ENCODE measurements around the gene NAGPA.
"Not testable (repeated sequence)": the region's sequence is repeated elsewhere in the genome, so short reads cannot be mapped to it uniquely, and the experiment has no call there.

Gene NAGPA

DNA sequence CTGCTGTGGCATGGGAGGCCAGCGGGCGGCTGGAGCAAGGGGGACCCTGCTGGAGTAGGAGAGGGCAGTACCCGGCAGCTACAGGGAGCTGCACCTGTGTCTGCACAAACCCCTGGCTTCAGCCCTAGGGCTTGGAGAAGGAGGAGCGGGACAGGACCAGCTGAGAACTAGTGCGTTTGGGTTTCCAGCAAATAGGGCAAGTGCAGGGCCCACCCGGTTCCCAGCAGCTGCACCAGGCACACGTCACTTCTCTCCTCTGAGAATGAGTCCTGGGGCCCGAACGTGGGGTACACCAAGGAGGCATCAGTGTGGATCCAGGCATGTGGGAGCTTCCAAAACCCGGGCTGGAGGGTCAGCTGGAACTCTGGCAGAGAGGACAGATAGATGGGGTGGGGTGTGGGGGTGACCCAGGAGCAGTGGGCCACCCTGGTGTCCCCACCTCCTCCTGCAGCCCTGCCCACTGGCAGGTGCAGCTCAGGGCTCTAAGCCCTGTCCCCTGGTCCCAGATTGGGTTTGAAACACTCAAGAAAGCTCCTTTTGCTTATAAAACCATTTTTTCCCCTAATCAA is 26.4 kb upstream of the NAGPA start:
- no peak for DNase-seq

DNA sequence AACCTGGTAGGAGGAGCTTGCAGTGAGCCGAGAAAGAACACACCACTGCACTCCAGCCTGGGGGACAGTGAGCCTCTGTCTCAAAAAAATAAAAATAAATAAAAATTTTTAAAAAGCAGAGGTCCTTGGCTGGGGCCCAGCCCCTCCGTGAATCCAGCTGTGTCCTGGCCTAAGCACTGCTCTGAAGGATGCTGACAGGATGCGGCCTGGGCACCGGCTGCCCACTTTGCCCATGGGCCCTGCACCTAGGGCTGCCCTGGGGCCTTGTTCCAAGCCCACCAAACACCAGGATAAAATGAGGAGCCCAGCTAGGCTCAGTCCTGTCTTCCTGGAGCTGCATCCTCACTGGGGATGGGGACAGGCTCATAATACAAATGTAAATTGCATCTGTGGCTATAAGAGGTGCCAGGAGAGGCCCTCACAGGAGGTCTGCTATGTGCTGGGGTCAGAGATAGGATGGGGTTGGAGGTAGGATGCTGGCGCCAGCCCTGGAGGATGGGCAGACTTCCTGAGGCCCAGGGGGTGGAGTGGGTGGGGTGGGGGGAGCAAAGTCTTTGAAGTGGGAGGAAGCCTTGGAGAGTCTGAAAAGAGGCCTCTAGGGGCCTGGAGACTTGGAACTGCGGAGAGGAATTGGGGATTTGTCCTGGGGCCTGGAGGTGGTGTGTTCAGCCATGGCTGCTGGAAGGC is 25.8 kb upstream of the NAGPA start:
- DNase-seq = no peak

GRCh38 chr16:5058476-5058875 is 24.7 kb upstream of the NAGPA start:
- no peak for DNase-seq

GRCh38 chr16:5056352-5056751 is 22.6 kb upstream of the NAGPA start:
- DNase-seq = peak; percentile 74

DNA sequence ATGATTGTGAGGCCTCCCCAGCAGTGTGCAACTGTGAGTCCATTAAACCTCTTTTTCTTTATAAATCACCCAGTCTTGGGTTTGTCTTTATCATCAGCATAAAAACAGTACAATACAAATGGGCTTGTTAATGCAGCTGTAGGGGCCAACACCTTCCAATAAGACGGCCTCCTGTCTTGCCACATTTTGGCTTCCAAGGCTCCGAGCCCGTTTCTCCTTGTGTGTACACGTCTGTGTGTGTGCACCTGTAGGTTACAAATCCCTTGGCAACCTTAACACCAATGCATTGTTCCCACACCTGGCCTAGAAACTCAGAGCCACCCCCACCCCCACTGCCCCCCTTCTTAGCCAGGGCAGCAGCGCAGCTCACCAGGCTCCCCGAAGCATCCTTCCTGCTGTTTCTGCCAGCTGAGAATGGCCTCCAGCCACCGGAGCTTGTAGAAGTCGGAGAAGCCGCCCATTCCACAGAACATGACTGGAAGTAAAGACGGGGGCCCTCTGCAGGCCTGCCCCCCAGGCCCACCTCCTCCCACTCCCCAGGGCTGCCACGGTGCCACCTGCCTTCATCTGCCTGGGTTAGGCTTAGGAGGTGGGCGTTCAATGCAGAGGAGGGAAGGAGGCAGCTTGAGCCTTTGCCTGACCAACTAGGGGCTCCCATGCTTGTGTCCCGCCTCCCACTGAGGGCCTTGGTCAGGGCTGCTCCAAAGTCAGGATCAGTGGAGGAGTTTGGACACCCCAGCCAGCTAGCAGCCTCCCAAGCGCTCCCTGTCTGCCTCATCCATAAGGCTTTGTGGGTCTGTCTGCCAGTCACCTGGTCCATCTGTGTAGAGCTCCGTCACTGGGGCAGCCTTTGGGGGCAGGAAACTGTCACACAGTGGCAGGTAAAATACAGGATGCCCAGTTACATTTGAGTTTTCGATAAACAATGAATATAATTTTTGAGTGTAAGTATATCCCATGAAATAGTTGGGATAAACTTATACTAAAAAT is 21.4 kb upstream of the NAGPA start:
- no peak for DNase-seq

DNA sequence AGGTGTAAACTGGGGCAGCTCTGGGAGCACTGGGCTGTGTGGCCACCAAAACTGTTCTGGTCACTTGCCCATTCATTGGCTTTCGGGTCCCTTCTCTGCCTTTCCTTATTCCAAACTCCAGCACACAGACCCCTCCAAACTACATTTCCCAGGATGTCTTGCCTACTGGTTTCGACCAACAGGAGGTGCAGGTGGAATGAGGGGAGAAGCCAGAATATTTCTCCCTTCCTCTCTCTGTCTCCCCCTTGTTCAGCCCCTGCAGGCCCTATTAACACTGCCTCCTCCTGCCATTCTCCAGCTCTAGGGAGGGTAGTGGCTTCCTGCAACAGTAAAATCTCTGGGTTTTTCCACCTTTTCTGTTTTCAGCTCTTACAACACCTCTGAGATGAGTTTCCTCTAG is 13.2 kb upstream of the NAGPA start:
- DNase-seq = no peak

DNA sequence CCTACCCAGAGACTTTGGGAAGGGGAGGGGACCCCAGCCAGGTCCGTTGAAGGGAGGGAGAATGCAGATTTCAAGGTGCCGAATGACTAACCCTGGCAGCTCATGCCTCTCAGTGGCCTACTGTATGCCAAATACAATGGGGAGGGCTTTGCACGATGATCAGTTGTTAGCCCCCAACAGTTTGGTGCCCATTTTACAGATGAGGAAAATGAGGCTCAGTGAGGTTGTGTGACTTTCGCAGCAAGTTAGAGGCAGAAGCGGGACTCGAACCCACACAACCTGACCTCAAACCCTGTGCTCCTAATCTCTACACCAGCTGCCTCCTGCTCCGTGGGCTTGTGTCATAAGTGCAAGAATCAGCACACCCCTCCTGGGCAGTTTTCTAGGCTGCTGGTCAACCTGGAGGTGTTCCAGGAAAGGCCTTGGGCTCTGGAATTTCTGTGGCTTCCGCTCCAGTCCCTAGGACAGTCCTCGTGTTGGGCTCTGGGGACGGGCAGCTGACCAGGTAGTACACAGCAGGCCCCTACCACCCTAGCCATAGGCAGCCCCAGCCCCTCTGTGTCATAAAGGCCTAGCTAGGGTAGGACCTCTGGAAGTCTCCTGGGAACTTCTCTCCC is 11.9 kb upstream of the NAGPA start:
- no peak for DNase-seq

- not testable (repeated sequence) for DNase-seq
Measured at GRCh38 chr16:5044581-5044980, 10.8 kb upstream of the NAGPA start.

- DNase-seq = no peak
Measured at GRCh38 chr16:5044011-5044540, 10.3 kb upstream of the NAGPA start.

- no peak for DNase-seq
Measured at GRCh38 chr16:5042574-5043171, 8.9 kb upstream of the NAGPA start.

- no peak for DNase-seq
Measured at GRCh38 chr16:5041600-5042133, 7.9 kb upstream of the NAGPA start.

DNA sequence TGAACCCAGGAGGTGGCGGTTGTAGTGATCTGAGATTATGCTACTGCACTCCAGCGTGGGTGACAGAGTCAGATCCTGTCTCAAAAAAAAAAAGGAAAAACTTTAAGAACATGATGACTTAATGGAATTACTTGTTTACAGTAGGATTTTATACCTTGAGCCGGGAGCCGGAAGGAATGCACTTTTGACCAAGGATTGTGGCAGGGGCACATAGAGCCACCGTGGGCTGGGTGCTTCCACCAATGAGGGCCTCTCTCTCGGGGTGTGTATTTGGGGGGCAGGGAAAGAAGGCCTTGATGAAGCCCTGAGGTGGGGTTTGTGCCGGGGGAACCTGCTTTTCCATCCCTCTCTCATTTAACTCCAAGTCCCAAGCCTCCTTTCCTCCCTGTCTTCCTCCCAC is 6.7 kb upstream of the NAGPA start:
- no peak for DNase-seq

GRCh38 chr16:5036228-5037156 is 2.8 kb upstream of the NAGPA start:
- DNase-seq = no peak

GRCh38 chr16:5035909-5036227 is 2.1 kb upstream of the NAGPA start:
- no peak for DNase-seq

DNA sequence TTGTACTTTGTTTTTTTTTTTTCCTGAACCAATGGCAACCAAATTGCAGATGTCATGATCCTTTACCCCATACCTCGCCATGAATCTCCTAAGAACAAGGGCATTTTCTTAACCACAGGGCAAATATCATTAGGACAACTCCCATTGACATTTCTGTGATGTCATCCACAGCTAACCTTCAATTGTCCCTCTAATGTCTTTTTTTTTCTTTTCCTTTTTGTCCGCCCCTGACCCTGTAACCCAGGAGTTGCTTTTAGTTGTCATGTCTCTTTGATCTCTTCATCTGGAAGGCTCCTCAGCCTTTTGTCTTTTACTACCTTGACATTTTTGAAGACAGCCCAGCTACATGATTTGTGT is 410 bp upstream of the NAGPA start:
- DNase-seq = no peak

DNA sequence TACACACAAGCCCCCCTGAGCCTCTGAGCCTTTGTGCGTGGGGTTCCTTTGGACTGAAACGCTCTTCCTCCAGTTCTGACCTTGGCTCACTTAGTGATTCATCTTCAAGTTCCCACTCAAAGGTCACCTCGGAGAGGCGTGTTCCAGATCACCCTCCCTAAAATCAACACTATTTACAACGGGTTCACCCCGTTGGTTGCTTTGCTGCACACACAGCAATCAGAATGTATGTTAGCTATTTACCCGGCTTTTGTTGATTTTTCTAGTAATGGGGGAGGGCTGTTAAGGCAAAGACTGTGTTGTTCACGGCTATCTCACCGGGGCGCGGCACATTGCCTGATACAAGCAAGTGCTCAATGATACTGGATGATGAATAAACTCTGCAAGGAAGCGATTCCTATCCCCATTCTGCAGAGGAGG is 977 bp downstream of the NAGPA start:
- no peak for DNase-seq

DNA sequence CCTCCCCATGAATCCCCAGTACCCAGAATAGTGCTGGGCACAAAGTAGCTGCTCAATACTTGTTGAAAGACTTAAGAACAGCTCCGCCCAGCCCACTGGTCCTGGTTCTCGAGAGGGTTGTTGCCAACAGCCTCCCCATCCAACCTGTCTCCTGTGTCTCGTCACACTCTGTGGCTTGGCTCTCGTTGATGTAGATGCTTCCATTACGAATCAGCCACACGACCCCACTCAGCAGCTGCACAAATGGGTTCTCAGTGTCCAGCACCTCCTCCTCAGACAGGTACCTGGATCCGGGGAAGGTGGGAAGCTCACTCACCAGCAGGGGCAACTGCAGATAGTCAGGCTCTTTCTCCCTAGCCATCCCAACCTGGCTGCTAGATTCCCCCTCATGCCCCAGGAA is 2.1 kb downstream of the NAGPA start:
- no peak for DNase-seq

- no peak for DNase-seq
Measured at GRCh38 chr16:5030251-5030870, 3.4 kb downstream of the NAGPA start.

- DNase-seq = no peak
Measured at GRCh38 chr16:5028950-5029475, 4.7 kb downstream of the NAGPA start.

DNA sequence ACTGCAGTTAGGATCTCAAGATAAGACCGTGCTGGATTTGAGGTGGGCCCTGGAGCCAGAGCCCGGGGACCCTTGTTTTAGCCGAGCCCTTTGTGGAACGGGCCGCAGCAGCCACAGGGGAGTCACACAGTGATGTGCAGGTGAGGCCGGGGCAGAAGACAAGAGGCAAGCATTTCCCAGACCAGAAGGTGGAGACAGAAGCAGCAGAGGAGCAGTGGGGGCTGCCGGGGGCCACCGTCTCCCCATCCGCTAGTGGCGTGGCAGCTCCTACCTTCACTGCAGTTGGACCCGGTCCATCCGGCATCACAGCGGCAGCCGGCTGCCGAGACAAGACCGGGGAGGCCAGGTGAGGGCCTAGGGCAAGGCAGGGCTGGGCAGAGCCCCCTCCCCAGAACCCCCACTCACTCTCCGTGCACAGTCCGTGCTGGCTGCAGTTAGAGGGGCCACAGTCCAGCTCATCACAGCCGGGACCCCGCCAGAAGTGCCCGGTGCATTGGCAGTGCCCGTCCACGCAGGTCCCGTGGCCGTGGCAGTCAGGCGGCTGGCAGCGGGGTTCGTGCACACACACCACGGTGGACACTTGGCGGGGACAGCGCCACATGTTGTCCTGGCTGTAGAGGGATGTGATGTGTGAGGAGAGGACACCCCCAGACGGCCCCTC is 6.0 kb downstream of the NAGPA start:
- DNase-seq = no peak

All from activated effector memory CD4-positive, alpha-beta T cell treated with anti-CD3 and anti-CD28 coated beads, Interleukin-2, amount 50 U/mL, for 16 hours (primary cell).